Spinal cord (tissue), 10 donors: ENCODE results near the gene TRIM71. TPM values are rescaled to one million over a fixed set of nuclear protein-coding genes. Genes with fewer than 3 reads are reported as not detected.

ENCODE experiments used
- DNase-seq, 6 donors: peaks; one replicate each; pipeline versions ENCODE4 v3.0.0 to v3.0.0-alpha.2; 2013 to 2015; ENCODE audit warnings: low spot score in 6 of 6, low read depth in 4 of 6
- H3K27ac ChIP-seq: one replicate; pipeline ENCODE4 v1.5.1; 2013; ENCODE audit warnings: low read depth, low read length, control low read depth
- H3K27me3 ChIP-seq: one replicate; pipeline ENCODE4 v1.6.1; 2013; ENCODE audit warnings: low read length; ENCODE audit not compliant: control insufficient read depth, insufficient read depth
- H3K36me3 ChIP-seq: one replicate; pipeline ENCODE4 v1.6.1; 2013; ENCODE audit warnings: low read length; ENCODE audit not compliant: control insufficient read depth, insufficient read depth
- H3K4me1 ChIP-seq: one replicate; pipeline ENCODE4 v1.6.1; 2013; ENCODE audit warnings: low read length; ENCODE audit not compliant: control insufficient read depth, insufficient read depth
- H3K4me3 ChIP-seq: one replicate; pipeline ENCODE4 v1.5.1; 2013; ENCODE audit warnings: low read depth, low read length, control low read depth
- H3K9me3 ChIP-seq: one replicate; pipeline ENCODE4 v1.6.1; 2013; ENCODE audit warnings: low read length; ENCODE audit not compliant: control insufficient read depth, insufficient read depth
- WGBS: methylation state at CpG from one replicate; pipeline ENCODE4 v1.1.5; 2013; ENCODE audit warnings: missing lambda C conversion rate; ENCODE audit not compliant: insufficient coverage; 5-methylcytosine and 5-hydroxymethylcytosine counted together
- polyA plus RNA-seq, 2 donors: library from polyadenylated mRNA; unstranded; fragments of 120-200 nt; gene quantifications; one replicate each; pipeline ENCODE4 v1.2.1, GENCODE V29; 2013; ENCODE audit not compliant: insufficient read length in 2 of 2
- total RNA-seq, 2 donors: library from RNA; depleted of rRNA in 1 of 2; stranded (reverse); fragments of 120-200 nt in 1 of 2; fragments of >200 nt in 1 of 2; gene quantifications; one replicate each; pipeline versions ENCODE4 v1.2.3 to v1.2.4, GENCODE V29; 2013 to 2014
- donor health status: healthy.

The TRIM71 gene
- total and polyA plus RNA-seq, 4 donors, result 1.6 to 1.8 (median 1.7) TPM

- H3K9me3 ChIP-seq, result no peaks in the 10 kb centered on the region
- no peaks in the 10 kb centered on the region for H3K36me3 ChIP-seq
- H3K27ac ChIP-seq, result no peak overlapping the region
- WGBS, result 86% methylated on average over 3 of the region's 4 CpGs
- H3K27me3 ChIP-seq, result no peaks in the 10 kb centered on the region
- no peak for DNase-seq
- no peak overlapping the region for H3K4me3 ChIP-seq
- no peaks in the 10 kb centered on the region for H3K4me1 ChIP-seq
These were observed 42.7 kb downstream of the TRIM71 start for GRCh38 chr3:32860499-32860898.

DNA sequence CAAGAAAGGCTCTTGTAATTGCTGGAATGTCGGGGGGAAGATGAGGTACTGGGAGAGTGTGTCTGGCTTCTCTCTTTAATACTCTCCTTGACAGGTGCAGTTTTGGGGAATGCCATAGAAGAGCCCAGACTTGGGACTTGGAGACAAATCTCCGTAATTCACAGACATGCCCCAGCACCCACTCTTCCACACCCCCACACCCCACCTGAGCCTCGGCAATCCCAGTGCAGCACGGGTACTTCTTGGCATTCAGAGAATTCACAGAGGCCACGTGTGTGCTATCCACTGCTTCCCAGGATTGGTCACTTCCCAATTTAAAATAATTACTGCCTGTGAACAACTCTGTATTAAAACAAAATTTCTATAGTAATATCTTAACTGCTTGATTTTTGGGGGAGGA lies 43.9 kb downstream of the TRIM71 start:
- H3K4me1 ChIP-seq, result peaks cover 3% of the 10 kb centered on the region
- H3K9me3 ChIP-seq, result no peaks in the 10 kb centered on the region
- H3K27ac ChIP-seq, result no peak overlapping the region
- no peaks in the 10 kb centered on the region for H3K36me3 ChIP-seq
- WGBS, result 75% methylated on average over 3 of the region's 5 CpGs
- H3K4me3 ChIP-seq, result no peak overlapping the region
- H3K27me3 ChIP-seq, result no peaks in the 10 kb centered on the region
- no peak for DNase-seq

DNA sequence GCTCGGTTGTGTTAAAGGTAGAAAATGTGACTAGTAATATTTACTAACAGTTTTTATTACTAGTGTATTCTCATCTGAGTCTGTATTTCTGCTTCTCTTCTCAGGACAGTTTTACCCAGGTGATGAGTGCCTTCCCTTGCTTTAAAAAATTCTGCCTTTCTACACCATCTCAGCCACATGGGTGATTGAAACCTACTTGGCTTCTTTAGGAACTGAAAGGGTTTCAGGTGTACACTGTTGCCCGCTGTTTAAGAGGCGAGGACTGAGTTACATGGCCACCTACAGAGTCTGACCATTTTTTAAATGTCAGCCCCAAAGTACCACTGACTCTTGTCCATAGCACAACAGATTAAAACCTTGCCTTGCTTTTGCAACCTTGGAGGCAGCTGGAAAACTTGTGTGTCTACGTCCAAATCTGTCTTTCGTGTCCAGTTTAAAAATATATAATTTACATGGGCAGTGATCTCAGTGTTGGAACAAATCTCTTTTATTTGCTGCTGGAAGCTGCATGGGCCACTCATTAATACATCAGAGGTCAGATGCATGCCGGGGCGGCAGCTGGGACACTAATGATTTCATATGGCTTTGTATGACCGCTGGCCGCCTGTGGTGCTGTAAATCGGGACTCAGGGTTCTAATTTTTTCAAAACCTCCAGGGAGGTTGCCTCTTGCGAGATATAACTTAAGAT lies 44.6 kb downstream of the TRIM71 start:
- Histone ChIP-seq H3K27me3 (no peaks in the 10 kb centered on the region), H3K4me1 (peaks cover 3% of the 10 kb centered on the region), H3K27ac (no peak overlapping the region), H3K9me3 (no peaks in the 10 kb centered on the region), H3K4me3 (no peak overlapping the region), H3K36me3 (no peaks in the 10 kb centered on the region)
- 36% methylated on average over 6 of the region's 11 CpGs for WGBS
- peak in 2 of 6 donors; percentile 23 to 57 for DNase-seq

GRCh38 chr3:32862936-32863487 lies 45.2 kb downstream of the TRIM71 start:
- Histone ChIP-seq H3K36me3 (no peaks in the 10 kb centered on the region), H3K4me1 (peaks cover 3% of the 10 kb centered on the region), H3K4me3 (no peak overlapping the region), H3K9me3 (no peaks in the 10 kb centered on the region), H3K27ac (no peak overlapping the region), H3K27me3 (no peaks in the 10 kb centered on the region)
- no CpG with 5 or more reads among the region's 5 CpGs for WGBS
- no peak for DNase-seq

DNA sequence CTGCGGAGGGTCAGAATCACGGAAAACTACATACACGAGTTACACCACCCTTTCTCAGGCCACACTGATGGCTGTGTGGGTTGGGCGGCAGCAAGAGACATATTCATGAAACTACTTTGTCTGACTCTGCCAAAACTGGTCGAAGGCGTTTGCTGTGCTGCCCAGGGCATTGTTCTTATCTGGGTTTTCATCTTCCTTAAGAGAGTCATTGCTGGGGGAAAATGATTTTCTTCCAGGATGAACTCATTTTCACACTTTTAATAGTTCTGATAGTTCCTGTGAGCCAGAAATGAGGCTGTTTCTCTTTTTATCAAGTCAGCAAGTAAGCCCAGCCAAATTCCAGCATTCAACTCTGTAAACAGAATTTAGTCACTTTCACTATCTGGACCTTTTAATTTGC lies 47.6 kb downstream of the TRIM71 start:
- no peaks in the 10 kb centered on the region for H3K9me3 ChIP-seq
- no peak overlapping the region for H3K4me3 ChIP-seq
- H3K4me1 ChIP-seq, result peaks cover 6% of the 10 kb centered on the region
- 44% methylated on average over 3 of the region's 6 CpGs for WGBS
- H3K27me3 ChIP-seq, result no peaks in the 10 kb centered on the region
- no peaks in the 10 kb centered on the region for H3K36me3 ChIP-seq
- DNase-seq, result peak in 1 of 6 donors; percentile 57
- H3K27ac ChIP-seq, result no peak overlapping the region

GRCh38 chr3:32866533-32866932 lies 48.7 kb downstream of the TRIM71 start:
- 90% methylated on average over 5 of the region's 5 CpGs for WGBS
- Histone ChIP-seq H3K9me3 (no peaks in the 10 kb centered on the region), H3K4me1 (peaks cover 6% of the 10 kb centered on the region), H3K27me3 (no peaks in the 10 kb centered on the region), H3K4me3 (no peak overlapping the region), H3K27ac (no peak overlapping the region), H3K36me3 (no peaks in the 10 kb centered on the region)
- DNase-seq, result no peak

DNA sequence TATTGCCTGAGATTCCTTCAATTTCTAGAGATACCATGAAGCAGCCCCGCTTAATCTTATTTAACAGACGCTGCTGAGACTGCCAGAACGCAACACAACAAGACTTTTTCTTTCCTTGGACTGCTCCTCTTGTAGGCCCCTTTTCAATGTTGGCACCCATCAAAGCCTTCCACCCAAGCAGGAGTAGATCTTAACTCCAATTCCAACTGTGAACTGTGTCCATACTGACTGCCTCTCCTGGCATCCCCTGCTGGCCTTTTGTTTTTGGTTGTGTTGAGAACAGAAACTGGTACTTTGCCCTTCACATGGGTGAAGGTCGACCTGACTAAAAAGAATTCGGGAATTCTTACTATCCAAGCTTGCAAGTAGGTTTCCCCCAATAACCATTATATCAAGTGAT lies 50.2 kb downstream of the TRIM71 start:
- no peak for DNase-seq
- H3K27ac ChIP-seq, result no peak overlapping the region
- no peaks in the 10 kb centered on the region for H3K36me3 ChIP-seq
- WGBS, result 69% methylated on average over 3 of the region's 5 CpGs
- no peaks in the 10 kb centered on the region for H3K9me3 ChIP-seq
- H3K27me3 ChIP-seq, result no peaks in the 10 kb centered on the region
- no peak overlapping the region for H3K4me3 ChIP-seq
- peaks cover 6% of the 10 kb centered on the region for H3K4me1 ChIP-seq

DNA sequence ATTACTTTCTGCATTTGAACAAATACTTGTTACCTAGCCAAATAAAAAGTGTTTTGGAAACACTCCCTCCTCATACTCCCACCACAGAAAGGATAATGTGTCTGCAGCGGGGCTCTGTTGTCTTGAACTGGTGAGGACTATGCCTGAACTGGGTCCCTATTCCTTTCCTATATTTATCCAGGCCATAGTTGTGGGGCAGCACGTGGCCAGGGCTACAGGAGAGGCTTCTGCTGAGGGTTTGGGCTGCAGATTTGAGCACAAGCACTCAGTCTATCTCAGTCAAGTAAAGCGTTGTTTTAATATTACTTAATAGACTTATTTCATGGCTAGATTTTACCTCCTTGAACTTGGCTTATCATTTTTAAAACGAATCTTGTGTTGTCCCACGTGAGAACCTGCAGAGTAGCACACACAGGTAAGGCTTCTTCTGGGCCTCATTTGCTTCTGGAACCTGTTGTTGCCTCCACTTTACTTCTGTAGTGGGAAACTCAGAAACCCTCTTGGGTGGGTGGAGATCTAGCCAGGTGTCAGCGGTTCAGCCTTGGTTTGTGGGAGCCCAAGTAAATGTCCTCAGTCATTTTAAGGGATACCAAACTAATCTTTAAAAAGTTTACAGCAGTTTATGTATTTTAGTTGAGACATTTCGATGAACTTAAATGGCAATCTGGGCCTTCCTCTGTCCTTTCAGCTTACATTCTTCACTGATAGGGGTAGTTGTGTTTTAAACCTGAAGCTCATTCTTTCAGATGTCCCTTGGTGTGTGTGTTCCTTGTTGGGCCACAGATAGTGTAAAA lies 51.1 kb downstream of the TRIM71 start:
- Histone ChIP-seq H3K27ac (no peak overlapping the region), H3K4me3 (no peak overlapping the region), H3K9me3 (no peaks in the 10 kb centered on the region), H3K27me3 (no peaks in the 10 kb centered on the region), H3K4me1 (peaks cover 11% of the 10 kb centered on the region), H3K36me3 (no peaks in the 10 kb centered on the region)
- DNase-seq, result no peak
- 63% methylated on average over 2 of the region's 7 CpGs for WGBS

- Histone ChIP-seq H3K27me3 (no peaks in the 10 kb centered on the region), H3K4me1 (peaks cover 12% of the 10 kb centered on the region), H3K4me3 (no peak overlapping the region), H3K9me3 (no peaks in the 10 kb centered on the region), H3K27ac (no peak overlapping the region), H3K36me3 (no peaks in the 10 kb centered on the region)
- DNase-seq, result no peak
- 50% methylated on average over 9 of the region's 15 CpGs for WGBS
These were observed 51.8 kb downstream of the TRIM71 start for GRCh38 chr3:32869513-32870047.
